Fibroblast of the conjunctiva (primary cell): ENCODE results near the gene ITGA5.

Experiments used
- DNase-seq: peaks from one replicate; pipeline ENCODE4 v3.0.0-alpha.2; 2010; ENCODE audit warnings: low read depth

Gene ITGA5

GRCh38 chr12:54430471-54431069, 11.5 kb upstream of the ITGA5 start:
- no peak for DNase-seq

GRCh38 chr12:54429014-54429471, 10.0 kb upstream of the ITGA5 start:
- no peak for DNase-seq

DNA sequence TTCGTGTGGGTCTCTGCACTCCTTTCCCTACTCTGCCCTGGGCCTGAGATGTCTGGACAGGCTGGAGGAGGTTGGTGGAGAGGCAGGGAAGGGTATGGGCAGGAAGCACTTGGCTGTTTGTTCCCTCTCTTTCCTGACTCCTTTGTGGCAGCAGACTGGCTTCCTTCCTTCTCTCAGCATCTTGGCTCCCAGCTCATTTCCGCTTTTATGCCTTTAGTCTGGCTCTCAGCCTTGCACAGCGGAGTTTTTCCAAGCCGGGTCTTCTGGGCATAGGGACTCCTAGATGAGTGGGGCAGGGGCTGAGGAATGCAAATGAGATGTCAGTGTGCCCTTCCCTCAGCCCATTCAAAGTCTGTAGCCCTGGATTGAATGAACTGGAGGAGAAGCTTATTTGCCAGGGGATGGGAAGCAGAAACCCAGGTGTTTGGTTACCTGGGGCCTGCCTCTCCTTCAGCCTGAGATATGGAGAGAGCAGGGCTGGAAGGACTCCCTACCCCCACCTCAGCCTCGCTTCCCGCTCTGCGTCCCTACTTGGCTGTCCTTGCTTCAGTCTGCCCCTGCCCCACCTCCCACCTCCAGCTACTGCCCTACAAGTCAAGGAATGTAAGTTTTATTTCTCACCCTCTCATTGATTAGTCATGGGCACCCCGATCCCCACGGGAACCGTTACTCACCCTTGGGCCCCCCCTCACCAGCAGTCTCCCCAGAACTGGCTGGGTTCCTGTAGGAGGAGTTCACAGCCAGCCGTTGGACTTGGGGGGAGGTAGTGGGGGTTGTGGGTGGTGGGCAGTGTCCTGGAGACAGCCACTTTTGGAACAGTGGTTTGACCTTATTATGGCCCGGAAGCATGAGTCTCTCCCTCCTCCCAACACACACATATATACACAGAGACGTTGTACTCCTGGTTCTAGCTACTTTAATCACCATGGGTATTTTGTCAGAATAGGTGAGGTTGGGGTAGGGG, 9.3 kb upstream of the ITGA5 start:
- DNase-seq, result no peak

DNA sequence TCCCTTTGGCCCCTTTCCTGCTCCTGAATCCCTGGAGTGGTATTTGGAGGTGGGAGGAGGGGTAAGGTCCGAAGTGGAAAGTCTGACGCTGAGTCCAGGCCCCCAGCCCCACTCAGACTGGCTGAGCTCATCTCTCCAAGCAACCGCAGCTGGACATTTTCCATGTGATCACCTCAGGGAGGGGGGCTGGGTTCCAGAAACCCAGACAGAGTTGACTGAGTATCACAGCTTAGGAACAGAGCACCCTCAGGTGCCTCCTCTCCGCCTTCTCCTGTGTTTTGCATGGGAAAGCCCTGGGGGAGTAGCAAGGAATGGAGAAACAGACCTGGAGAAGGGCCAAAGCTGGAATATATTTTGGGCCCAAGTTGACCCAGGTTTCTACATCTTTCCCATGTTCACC, 8.0 kb upstream of the ITGA5 start:
- DNase-seq, result no peak

DNA sequence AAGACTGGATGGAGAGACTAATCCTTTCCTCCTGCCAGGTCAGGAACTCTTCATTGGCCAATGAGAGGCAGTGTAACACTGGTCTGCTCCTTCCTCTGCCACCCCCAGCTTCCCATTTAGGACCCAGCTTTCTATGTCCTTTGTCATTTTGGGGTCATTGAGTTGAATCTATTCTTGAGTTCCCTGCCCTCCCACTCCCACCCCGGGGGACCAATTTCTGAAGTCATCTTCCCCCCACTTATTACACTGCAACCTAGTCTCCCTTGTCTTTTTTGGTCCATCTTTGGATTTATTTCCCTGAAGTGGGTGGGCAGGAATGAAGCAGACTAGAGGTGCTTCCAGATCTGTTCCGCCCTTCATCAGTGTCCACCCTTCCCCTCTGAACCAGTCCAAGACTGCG, 7.6 kb upstream of the ITGA5 start:
- no peak for DNase-seq

GRCh38 chr12:54425702-54426101, 6.6 kb upstream of the ITGA5 start:
- DNase-seq, result no peak

DNA sequence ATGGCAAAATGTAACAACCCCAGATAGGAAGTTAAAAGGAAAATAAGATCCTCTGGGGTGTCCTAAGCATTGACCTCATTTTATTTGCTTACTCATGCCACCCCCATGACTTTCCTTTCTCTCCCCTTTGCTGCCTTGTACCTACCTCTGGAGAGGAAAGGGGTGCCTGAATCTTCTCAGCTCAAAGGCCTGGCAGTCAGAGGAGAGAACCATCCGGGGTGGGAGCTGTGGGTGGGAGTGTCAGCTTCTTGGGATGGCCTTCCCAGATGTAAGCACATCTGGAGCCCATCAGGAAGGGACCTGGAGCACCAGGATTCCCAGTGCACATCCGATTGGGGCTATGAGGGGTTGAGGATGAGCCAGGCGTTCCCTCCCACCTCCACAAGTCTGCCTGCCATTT, 5.2 kb upstream of the ITGA5 start:
- DNase-seq, result no peak

DNA sequence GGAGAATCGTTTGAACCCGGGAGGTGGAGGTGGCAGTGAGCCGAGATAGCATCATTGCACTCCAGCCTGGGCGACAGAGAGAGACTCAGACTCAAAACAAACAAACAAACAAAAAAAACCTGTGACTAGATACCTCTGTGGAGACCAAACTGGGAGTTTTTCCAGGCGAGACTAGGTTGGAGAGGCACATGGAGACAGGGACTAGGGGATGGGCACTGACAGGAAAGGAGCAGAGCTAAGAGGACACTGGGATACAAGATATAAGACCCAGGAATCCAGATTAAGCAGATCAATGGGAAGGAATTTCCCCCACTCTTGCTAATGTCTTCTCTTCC, 4.7 kb upstream of the ITGA5 start:
- DNase-seq, result no peak

DNA sequence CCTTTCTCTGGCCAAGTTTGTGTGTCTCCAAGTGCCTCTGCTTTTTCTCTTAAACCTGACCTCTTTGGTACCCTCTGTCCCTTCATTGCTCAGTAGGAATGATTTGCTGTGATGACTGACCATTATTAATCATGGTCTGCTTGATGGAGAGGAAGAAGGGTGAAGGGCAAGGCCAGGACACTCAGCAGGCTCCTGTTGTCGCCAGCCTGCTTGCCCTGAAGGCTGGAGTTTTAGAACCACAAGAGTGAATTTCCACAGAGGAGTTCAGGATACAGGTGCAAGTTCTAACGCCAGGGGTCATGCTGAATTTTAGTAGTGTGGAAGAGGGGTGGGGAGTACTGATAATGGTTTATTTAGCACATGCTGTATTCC, 2.8 kb upstream of the ITGA5 start:
- DNase-seq, result no peak

DNA sequence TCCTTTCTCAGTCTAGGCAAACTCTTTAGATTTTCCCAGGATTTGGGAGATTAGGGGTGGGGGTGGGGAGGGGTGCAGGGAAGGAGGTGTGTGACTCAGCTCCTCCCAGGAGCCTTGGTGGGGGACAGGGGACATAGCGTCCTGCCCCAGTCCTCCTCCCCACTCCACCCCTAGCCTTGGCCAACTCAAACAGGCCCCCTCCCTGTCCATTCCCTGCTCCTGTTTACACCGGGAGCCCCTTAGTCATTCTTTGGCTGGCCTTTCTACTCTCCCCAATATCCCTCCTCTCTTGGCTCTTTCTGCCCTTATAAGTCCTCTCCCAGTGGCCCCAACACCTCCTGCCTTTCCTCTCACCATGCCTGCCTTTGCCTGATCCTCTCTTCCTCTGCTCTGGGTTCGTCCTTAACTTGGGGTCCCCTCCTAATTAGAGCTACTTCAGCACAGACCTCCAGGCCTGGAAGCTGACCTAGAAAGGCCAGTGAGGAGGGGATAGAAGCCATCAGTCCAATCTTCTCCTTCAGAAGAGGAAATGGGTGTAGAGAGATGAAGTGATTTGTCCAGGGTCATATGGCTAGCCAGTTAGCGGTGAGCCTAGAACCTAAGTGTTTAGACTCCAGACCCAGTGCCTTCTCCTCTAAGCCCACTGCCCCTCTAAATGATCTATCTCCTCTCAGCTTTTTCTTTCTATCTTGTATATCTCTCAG, 2.3 kb upstream of the ITGA5 start:
- DNase-seq, result no peak

DNA sequence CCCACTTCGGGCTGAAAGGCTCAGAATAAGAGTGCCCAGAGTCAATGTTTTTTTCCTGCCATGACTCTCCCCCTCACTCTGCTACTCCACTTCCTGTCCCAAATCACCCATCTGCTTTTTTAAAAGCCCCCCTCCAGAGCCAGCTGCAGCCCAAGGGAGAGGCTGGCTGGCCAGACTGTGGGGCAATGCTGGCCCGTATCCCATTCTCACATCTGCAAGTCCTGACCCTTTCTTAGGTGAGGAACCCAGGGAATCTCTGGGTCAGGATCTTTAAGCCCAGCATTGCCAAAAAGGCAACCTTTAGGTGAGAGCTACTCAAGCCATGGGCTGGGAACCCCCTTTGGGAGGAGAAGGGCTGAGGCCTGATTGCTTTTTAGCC, 1.7 kb upstream of the ITGA5 start:
- DNase-seq, result no peak

GRCh38 chr12:54418441-54419087, 502 bp downstream of the ITGA5 start:
- no peak for DNase-seq

GRCh38 chr12:54417712-54418440, 1.2 kb downstream of the ITGA5 start:
- no peak for DNase-seq

- no peak for DNase-seq
Measured at GRCh38 chr12:54416687-54417603, 2.1 kb downstream of the ITGA5 start.

GRCh38 chr12:54415221-54415929, 3.7 kb downstream of the ITGA5 start:
- DNase-seq, result no peak

DNA sequence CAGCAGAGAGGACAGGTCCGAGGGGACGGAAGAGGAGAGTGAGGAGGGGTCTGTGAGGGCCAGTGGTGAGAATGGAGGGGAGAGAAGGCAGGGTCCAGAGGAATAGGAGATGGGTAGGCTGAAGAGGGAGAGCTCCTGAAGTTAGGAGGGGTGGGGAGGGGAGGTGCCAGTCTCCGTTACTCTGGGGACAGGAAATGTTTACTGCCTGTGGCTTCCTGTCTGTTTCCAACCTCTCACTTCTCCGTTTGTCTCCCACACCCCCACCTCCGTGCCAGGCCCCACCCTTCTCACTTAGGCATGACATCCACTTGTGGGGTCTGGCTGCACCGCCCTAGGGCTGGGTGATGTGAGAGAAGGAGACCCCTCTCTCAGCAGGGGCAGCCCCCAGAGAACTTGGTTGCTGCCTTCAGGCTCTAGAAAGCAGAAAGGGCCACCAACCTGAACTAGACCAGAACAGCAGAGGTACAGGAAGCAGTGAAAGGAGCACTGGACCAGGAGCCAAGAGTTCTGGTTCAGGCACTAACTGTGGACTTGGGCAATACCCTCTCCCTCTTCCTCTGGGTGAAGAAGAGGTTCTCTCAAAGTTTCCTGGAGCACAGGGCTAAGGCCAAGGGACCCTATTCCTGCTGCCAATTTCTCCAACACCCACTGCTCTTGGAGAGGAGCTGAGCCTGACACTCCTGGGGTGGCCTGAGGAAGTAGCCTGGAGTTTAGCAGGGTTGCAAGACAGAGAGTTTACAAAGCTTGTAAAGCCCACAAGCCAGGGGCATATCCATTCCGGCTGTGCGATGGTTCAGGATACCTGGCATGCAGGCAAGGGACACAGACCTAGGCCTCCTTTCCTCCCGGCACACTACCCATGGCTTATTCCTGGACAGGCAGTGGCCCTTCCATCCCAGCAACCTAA, 5.5 kb downstream of the ITGA5 start:
- DNase-seq, result no peak

DNA sequence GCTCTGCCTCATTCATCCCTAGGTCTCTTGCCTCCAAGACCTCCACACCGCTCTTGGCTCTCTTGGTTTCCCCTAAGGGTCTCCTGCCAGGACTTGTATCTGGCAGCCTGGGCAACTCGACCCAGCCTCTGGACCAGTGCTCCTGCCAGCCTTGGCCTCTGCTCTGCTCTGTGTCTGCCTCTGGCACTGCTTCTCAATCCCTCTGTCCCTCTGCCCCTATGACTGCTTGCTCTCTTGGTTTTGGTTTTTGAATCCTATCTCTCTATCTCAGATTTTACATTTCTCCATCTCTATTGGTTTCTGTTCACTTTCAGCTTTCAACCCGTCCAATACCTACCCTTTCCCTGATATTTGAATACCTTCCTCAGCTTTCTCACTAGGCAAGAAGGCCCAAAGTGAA, 6.3 kb downstream of the ITGA5 start:
- DNase-seq, result no peak

GRCh38 chr12:54412348-54412747, 6.7 kb downstream of the ITGA5 start:
- DNase-seq, result no peak
